ENCODE measurements around the gene ZMAT3. TPM values are rescaled to one million over a fixed set of nuclear protein-coding genes. Genes with fewer than 3 reads are reported as not detected.
"Not testable (repeated sequence)": the region's sequence is repeated elsewhere in the genome, so short reads cannot be mapped to it uniquely, and the experiment has no call there.

Gene ZMAT3
- total RNA-seq, result 10 to 100 TPM; 12.3 to 13.3 TPM
- polyA plus RNA-seq (ENCODE audit: insufficient read depth, low read depth, low replicate concordance), result 6.4 TPM
- long read RNA-seq, donor 1, result 0 reads
- long read RNA-seq, donor 2, result 0 reads

- TF ChIP-seq POLR2A (IDR thresholded peaks at IDR 0.05), result no peak
- no peak for TF ChIP-seq CTCF (IDR thresholded peaks at IDR 0.05)
- peak within 1 kb of the TSS; percentile 75 to 92 for H3K4me3 ChIP-seq
- intact Hi-C loops (cut with DNase I; ENCODE audit: low total_unique reads), result no loop called here
- no peaks in the 10 kb centered on the region for H3K36me3 ChIP-seq (ENCODE audit: low read depth, missing control alignments)
- no peaks in the 10 kb centered on the region for H3K27me3 ChIP-seq
- peak within 1 kb of the TSS; percentile 81 to 91 for H3K27ac ChIP-seq
- 0 to 1% methylated on average over 3 to 79 of the region's 80 CpGs for WGBS, 2 donors
- peak; percentile 91 for DNase-seq
- H3K4me1 ChIP-seq, result peaks cover 3% of the 10 kb centered on the region
- no peaks in the 10 kb centered on the region for H3K9me3 ChIP-seq
Measured at GRCh38 chr3:179071323-179072099, at the start of gene ZMAT3. ZMAT3 (minus strand) TSS chr3:179071809; CDS start chr3:179067752, 4,057 bp downstream.

- TF ChIP-seq CTCF (IDR thresholded peaks at IDR 0.05), result no peak
- no peak for TF ChIP-seq POLR2A (IDR thresholded peaks at IDR 0.05)
- no peak overlapping the region for H3K4me3 ChIP-seq
- no peaks in the 10 kb centered on the region for H3K27me3 ChIP-seq
- H3K9me3 ChIP-seq, result no peaks in the 10 kb centered on the region
- H3K27ac ChIP-seq, result no peak overlapping the region
- DNase-seq, result no peak
- H3K4me1 ChIP-seq, result no peaks in the 10 kb centered on the region
- H3K36me3 ChIP-seq (ENCODE audit: low read depth, missing control alignments), result no peaks in the 10 kb centered on the region
- 68 to 73% methylated on average over 2 of the region's 2 CpGs for WGBS, 2 donors
- intact Hi-C loops (cut with DNase I; ENCODE audit: low total_unique reads), result no loop called here
Measured at GRCh38 chr3:179116816-179117215, 45.2 kb upstream of the ZMAT3 start.

- DNase-seq; H3K27me3 ChIP-seq; intact Hi-C loops (cut with DNase I; ENCODE audit: low total_unique reads); H3K9me3 ChIP-seq; H3K36me3 ChIP-seq (ENCODE audit: low read depth, missing control alignments); H3K27ac ChIP-seq; H3K4me1 ChIP-seq; H3K4me3 ChIP-seq: not testable (repeated sequence)
- WGBS, 2 donors, result 38 to 41% methylated on average over 1 of the region's 1 CpG
Measured at GRCh38 chr3:179115444-179115843, 43.8 kb upstream of the ZMAT3 start.

GRCh38 chr3:179113903-179114302 lies 42.3 kb upstream of the ZMAT3 start:
- 65 to 75% methylated on average over 2 of the region's 2 CpGs for WGBS, 2 donors
- Histone ChIP-seq H3K4me3 (no peak overlapping the region), H3K36me3 (ENCODE audit: low read depth, missing control alignments) (no peaks in the 10 kb centered on the region), H3K4me1 (no peaks in the 10 kb centered on the region), H3K27ac (no peak overlapping the region), H3K9me3 (no peaks in the 10 kb centered on the region), H3K27me3 (no peaks in the 10 kb centered on the region)
- no peak for DNase-seq
- intact Hi-C loops (cut with DNase I; ENCODE audit: low total_unique reads), result no loop called here
- TF ChIP-seq CTCF (IDR thresholded peaks at IDR 0.05) (no peak), POLR2A (IDR thresholded peaks at IDR 0.05) (no peak)

GRCh38 chr3:179108086-179108485 lies 36.5 kb upstream of the ZMAT3 start:
- no peak overlapping the region for H3K27ac ChIP-seq
- TF ChIP-seq POLR2A (IDR thresholded peaks at IDR 0.05) (no peak), CTCF (IDR thresholded peaks at IDR 0.05) (no peak)
- WGBS, 2 donors, result 69 to 76% methylated on average over 1 of the region's 1 CpG
- H3K4me3 ChIP-seq, result no peak overlapping the region
- no peaks in the 10 kb centered on the region for H3K27me3 ChIP-seq
- H3K9me3 ChIP-seq, result no peaks in the 10 kb centered on the region
- DNase-seq, result no peak
- intact Hi-C loops (cut with DNase I; ENCODE audit: low total_unique reads), result no loop called here
- no peaks in the 10 kb centered on the region for H3K4me1 ChIP-seq
- no peaks in the 10 kb centered on the region for H3K36me3 ChIP-seq (ENCODE audit: low read depth, missing control alignments)
